Occipital lobe (tissue), 2 donors: Measurements from ENCODE around the gene ERCC6L2. TPM values are rescaled to one million over a fixed set of nuclear protein-coding genes. Genes with fewer than 3 reads are reported as not detected.

Source experiments
- DNase-seq: peaks from one replicate; lab custom pipeline; 2025; lab: John Stamatoyannopoulos, UW
- total RNA-seq: library from RNA; depleted of rRNA; stranded (reverse); fragments of >200 nt; gene quantifications from one replicate; pipeline ENCODE4 v1.2.3, GENCODE V29; 2014

Gene ERCC6L2, protein sequence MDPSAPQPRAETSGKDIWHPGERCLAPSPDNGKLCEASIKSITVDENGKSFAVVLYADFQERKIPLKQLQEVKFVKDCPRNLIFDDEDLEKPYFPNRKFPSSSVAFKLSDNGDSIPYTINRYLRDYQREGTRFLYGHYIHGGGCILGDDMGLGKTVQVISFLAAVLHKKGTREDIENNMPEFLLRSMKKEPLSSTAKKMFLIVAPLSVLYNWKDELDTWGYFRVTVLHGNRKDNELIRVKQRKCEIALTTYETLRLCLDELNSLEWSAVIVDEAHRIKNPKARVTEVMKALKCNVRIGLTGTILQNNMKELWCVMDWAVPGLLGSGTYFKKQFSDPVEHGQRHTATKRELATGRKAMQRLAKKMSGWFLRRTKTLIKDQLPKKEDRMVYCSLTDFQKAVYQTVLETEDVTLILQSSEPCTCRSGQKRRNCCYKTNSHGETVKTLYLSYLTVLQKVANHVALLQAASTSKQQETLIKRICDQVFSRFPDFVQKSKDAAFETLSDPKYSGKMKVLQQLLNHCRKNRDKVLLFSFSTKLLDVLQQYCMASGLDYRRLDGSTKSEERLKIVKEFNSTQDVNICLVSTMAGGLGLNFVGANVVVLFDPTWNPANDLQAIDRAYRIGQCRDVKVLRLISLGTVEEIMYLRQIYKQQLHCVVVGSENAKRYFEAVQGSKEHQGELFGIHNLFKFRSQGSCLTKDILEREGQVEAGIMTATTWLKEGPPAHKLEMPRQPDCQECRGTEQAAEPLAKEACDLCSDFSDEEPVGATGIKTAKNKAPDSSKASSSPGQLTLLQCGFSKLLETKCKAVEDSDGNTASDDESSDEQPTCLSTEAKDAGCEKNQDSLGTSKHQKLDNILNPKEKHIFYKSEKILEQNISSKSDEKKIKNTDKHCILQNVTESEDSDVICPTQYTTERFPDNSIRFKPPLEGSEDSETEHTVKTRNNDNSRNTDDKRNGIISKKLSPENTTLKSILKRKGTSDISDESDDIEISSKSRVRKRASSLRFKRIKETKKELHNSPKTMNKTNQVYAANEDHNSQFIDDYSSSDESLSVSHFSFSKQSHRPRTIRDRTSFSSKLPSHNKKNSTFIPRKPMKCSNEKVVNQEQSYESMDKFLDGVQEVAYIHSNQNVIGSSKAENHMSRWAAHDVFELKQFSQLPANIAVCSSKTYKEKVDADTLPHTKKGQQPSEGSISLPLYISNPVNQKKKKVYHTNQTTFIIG (N-terminal part only)
- total RNA-seq: 139 TPM

DNA sequence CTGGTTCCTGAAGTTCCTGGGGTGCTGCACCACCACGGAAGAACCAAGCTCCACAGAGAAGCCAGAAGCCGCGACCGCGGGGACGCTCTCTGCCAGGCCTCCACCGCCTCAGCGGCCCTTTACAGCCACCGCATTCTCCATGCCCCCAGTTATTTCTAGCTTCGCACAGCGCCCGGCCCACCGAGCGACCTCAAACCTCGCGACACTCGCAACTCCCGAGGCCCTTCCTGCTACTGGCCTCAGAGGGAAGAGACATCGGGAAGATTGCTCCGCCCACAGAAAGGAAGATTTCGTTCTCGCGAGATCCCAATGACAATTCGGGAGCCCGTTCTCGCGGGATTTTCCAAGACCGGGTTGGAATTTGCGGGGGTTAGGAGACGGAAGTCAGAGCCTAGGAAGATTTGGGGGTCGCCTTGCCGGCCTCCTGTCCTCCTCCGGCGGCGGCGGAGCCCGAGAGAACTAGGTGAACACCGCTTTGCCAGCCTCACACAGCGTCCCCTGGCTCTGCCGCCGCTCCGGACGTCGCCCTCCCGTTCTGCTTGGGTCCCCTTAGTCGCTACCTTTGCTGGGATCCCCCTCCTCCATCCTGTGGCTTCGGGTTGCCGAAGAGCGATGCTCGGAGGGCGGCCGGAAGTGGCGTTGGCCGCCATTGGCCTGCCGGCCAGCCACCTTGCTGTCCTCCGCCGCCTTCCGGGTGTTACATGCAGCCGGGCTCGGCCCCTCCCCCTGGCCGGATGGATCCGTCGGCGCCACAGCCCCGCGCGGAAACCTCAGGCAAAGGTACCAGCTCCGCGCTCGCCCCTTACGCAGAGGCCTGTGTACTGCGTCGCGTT lies at the start of gene ERCC6L2:
TSS of gene ERCC6L2 (plus strand) at position 387 of the 833 bp plus-strand sequence. CDS start at position 735, 348 bp downstream.
- peak; percentile 90 for DNase-seq

GRCh38 chr9:95826183-95826838 lies 49.2 kb upstream of the ERCC6L2 start:
- no peak for DNase-seq

GRCh38 chr9:95830768-95831167 lies 44.7 kb upstream of the ERCC6L2 start:
- DNase-seq: no peak

DNA sequence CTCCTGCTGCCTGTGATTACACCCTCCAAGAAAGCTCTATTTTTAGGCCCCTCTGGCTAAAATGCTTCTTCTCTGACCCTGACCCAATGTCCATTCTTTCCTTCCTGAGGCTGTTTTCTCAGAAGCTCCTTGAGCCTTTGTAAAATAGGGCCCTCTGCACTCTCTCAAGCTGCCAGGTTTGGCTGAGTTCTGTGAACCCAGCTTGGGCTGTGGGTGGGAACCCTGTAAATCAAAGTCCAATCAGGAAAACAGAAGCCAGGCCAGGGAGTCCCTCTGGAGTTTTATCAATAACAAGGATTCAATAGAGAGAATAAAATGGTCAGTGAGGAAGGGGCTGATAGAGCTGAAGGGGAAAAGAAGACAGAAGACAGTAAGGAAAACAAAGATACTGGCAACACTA lies 43.7 kb upstream of the ERCC6L2 start:
- DNase-seq: no peak

- DNase-seq: no peak
These were observed 41.8 kb upstream of the ERCC6L2 start for GRCh38 chr9:95833546-95834178.

DNA sequence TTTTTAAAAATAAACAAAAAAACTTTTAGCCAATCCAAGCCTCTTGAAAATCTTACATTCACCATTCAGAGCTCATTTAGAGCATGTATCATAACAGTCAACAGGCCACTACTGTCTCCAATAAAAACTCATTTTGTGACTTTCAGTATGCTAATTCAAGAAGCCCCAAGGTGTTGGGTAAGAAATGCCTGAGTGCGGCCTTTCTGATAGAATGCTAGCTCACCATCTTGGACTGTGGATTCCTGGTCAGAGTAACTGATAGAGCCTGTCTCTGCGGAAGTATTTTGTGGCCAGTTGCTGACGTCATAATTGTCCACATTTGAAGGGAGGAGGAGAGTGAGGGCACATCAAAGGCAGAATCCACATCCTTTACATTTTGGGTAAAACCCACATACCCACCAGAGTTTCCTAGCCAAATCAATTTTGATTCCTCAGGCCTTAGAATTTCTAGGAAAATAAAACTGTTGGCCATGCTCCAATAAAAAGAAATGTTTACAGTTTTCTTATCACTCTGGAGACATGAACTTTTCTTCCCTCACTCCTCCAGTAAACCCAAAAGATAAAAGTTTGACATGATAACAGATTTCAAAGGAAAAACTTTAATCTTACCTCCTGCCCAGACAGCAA lies 41.1 kb upstream of the ERCC6L2 start:
- no peak for DNase-seq

GRCh38 chr9:95835393-95835792 lies 40.1 kb upstream of the ERCC6L2 start:
- no peak for DNase-seq

- DNase-seq: no peak
These were observed 39.4 kb upstream of the ERCC6L2 start for GRCh38 chr9:95836072-95836471.

DNA sequence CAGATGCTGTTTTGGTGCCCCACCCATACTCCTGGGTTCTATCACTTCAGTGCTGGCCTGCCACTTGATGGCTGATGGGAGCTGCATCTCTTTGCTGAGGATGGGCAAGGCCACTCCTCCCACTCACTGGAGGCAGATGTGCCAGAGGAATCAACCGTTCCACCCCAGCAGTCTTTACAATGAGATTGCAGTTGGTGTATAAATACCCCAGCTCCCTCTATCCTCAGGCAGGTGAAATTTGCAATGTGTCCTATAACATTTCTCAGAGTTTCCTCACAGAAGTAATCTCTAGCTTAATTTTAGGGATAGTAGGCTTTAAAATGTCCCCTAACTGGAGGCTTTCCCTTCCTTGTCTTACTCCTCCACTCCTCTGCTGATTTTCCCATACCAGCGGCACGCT lies 36.5 kb upstream of the ERCC6L2 start:
- no peak for DNase-seq

DNA sequence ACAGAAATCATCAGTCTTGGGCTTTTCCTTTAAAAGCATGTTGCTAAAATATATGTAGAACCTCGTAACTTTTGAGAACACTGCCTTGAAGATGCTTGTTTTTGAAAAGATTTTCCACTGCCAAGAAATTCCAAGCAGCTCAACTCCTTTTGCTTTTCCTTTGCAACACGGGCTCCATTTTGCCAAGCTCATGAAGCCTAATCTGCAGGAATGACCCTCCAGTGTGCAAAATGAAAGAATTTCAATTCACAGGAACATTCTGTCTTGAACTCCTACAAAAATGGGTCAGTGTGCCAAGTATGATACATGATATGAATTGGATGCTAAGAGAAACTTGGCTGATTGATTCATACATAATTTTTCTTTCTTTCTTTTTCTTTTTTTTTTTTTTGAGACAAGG lies 35.4 kb upstream of the ERCC6L2 start:
- DNase-seq: no peak

GRCh38 chr9:95841377-95841776 lies 34.1 kb upstream of the ERCC6L2 start:
- no peak for DNase-seq

DNA sequence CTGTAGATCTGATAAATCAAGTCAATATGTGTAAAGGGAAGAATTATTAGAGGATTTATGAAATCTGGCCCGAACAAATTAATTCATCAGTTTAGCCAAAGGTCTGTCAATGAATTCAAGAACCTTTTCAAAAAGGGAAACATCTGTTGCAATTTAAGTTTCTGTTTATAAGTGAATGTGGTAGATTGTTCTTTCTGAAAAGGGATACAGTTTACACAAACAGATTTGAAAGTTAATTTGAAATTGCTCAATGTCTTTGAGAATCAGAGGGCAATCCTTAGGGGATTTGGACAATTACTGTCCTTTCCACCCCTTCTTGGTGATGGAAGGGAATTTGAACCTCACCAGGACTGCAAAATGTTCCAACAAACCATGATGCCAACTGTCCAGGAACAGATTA lies 29.7 kb upstream of the ERCC6L2 start:
- no peak for DNase-seq

- DNase-seq: no peak
These were observed 26.7 kb upstream of the ERCC6L2 start for GRCh38 chr9:95848764-95849163.

GRCh38 chr9:95852059-95853032 lies 23.1 kb upstream of the ERCC6L2 start:
- DNase-seq: no peak

DNA sequence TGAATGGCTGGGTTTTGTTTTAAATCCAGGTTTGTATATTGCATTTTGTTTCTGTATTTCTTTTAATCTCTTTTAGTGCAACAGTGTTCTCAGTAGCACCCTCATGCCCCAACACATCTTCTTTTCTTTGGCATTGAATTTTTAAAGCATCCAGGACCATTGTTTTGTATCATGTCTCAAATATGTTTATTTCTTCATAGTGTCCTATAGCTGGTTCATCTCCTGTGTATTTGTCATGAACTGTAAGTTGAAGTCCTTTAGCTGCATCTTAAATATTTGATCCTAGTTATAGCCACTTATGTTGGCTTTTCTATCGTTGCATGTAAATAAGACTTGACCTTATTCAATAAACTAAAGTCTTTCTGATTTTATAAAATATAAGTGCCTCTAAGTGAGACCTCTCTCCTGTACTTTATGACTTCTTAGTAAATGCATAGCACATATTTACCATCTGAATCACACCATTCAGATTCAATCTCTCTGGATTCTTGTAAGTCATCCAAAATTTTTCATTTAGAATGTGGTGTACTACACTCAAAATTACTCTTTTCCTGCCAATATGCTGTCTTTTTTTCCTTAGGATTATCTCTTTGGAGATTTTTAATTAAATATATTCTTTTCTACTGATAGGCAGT lies 21.0 kb upstream of the ERCC6L2 start:
- no peak for DNase-seq

- no peak for DNase-seq
These were observed 19.5 kb upstream of the ERCC6L2 start for GRCh38 chr9:95855961-95856360.

DNA sequence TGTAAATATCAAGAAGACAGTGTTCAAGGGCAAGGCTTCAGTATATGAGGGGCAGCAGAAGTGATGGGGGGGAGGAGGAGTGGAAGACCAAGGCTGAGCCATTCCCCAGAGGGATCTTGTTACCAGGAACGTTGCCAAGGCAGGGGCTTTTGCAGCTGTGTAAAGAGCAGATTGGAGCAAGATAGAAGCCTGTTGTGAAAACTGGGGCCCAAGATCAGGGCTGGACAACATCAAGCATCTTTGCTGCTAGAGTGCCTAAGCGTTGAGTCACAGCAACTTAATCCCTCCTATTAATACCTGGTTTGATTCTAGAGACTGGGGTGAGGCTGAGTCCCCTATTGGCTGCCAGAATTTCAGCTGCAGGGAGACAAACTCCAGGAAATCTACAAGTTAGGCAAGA lies 18.4 kb upstream of the ERCC6L2 start:
- no peak for DNase-seq

- no peak for DNase-seq
These were observed 17.6 kb upstream of the ERCC6L2 start for GRCh38 chr9:95857896-95858295.
